Testis (tissue), 3 donors: ENCODE measurements around the gene PNPLA5. TPM values are rescaled to one million over a fixed set of nuclear protein-coding genes. Genes with fewer than 3 reads are reported as not detected.

ENCODE experiments used
- DNase-seq: peaks from one replicate; pipeline ENCODE4 v3.0.0-alpha.2; 2019
- H3K27ac ChIP-seq, 2 donors: fragments of 200-600 bp; sonication (generic); one replicate each; pipeline ENCODE4 v1.5.1; 2019
- H3K27me3 ChIP-seq: fragments of 200-600 bp; sonication (generic); one replicate; pipeline ENCODE4 v1.5.1; 2019
- H3K36me3 ChIP-seq: fragments of 200-600 bp; sonication (generic); one replicate; pipeline ENCODE4 v1.5.1; 2017; ENCODE audit warnings: low read depth; ENCODE audit errors: missing control alignments
- H3K4me1 ChIP-seq: fragments of 200-600 bp; sonication (generic); one replicate; pipeline ENCODE4 v1.5.1; 2019
- H3K4me3 ChIP-seq, 2 donors: fragments of 200-600 bp; sonication (generic); one replicate each; pipeline ENCODE4 v1.5.1; 2017 to 2019
- H3K9me3 ChIP-seq: fragments of 200-600 bp; sonication (generic); one replicate; pipeline ENCODE4 v1.5.1; 2017
- POLR2A ChIP-seq: fragments of 450-650 bp; IDR thresholded peaks from one replicate; pipeline ENCODE4 v1.6.1; 2017; ENCODE audit warnings: antibody characterized with exemption, mild to moderate bottlenecking, moderate library complexity
- WGBS, 2 donors: methylation state at CpG; one replicate each; pipeline ENCODE4 v1.1.5; 2018; 5-methylcytosine and 5-hydroxymethylcytosine counted together
- intact Hi-C: fragments of 100-400 bp; cut with DNase I; formaldehyde crosslinking; loops from one replicate; pipeline ENCODE4 v1.15.1; 2023; ENCODE audit warnings: low total_unique reads
- polyA plus RNA-seq: library from polyadenylated mRNA; stranded (reverse); fragments of 350-450 nt; fragmentation: Illumina TruSeq; extraction: RNeasy Lipid Tissue Mini Kit (QIAGEN cat#74804); gene quantifications from one replicate; pipeline ENCODE4 v1.2.3, GENCODE V29; 2014; ENCODE audit warnings: low read depth, low replicate concordance; ENCODE audit not compliant: insufficient read depth
- total RNA-seq, 2 donors: library from RNA; depleted of rRNA; stranded (reverse); fragments of >200 nt; gene quantifications; one replicate each; pipeline ENCODE4 v1.2.3, GENCODE V29; 2016
- TF ChIP-seq, protein P1 (sequence below), 3 experiments: fragments of 450-650 bp in 2 of 3; fragments of 200-600 bp in 1 of 3; sonication (generic) in 1 of 3; IDR thresholded peaks; one replicate each; pipeline ENCODE4 v1.5.1; 2016 to 2019; ENCODE audit warnings: antibody characterized with exemption in 3 of 3, mild to moderate bottlenecking in 2 of 3, moderate library complexity in 1 of 3

Gene PNPLA5
- total and polyA plus RNA-seq, 3 donors from 2014 or later = not detected

GRCh38 chr22:43852573-43853327, 39.1 kb downstream of the PNPLA5 start:
- TF ChIP-seq, protein P1, sequence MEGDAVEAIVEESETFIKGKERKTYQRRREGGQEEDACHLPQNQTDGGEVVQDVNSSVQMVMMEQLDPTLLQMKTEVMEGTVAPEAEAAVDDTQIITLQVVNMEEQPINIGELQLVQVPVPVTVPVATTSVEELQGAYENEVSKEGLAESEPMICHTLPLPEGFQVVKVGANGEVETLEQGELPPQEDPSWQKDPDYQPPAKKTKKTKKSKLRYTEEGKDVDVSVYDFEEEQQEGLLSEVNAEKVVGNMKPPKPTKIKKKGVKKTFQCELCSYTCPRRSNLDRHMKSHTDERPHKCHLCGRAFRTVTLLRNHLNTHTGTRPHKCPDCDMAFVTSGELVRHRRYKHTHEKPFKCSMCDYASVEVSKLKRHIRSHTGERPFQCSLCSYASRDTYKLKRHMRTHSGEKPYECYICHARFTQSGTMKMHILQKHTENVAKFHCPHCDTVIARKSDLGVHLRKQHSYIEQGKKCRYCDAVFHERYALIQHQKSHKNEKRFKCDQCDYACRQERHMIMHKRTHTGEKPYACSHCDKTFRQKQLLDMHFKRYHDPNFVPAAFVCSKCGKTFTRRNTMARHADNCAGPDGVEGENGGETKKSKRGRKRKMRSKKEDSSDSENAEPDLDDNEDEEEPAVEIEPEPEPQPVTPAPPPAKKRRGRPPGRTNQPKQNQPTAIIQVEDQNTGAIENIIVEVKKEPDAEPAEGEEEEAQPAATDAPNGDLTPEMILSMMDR (IDR thresholded peaks at IDR 0.05) = no peak
- Histone ChIP-seq H3K36me3 (no peaks in the 10 kb centered on the region), H3K27ac (no peak overlapping the region), H3K9me3 (no peaks in the 10 kb centered on the region), H3K27me3 (no peaks in the 10 kb centered on the region), H3K4me3 (no peak overlapping the region), H3K4me1 (no peaks in the 10 kb centered on the region)
- intact Hi-C loops = no loop called here
- 76 to 90% methylated on average over 16 to 19 of the region's 19 CpGs for WGBS, 2 donors
- DNase-seq = no peak

GRCh38 chr22:43851979-43852307, 39.9 kb downstream of the PNPLA5 start:
- intact Hi-C loops = no loop called here
- Histone ChIP-seq H3K4me3 (no peak overlapping the region), H3K4me1 (no peaks in the 10 kb centered on the region), H3K27ac (no peak overlapping the region), H3K27me3 (no peaks in the 10 kb centered on the region), H3K9me3 (no peaks in the 10 kb centered on the region), H3K36me3 (no peaks in the 10 kb centered on the region)
- TF ChIP-seq POLR2A = no peak
- TF ChIP-seq, protein P1 (IDR thresholded peaks at IDR 0.05) = no peak
- DNase-seq = no peak
- WGBS, 2 donors = 51 to 75% methylated on average over 3 of the region's 3 CpGs

DNA sequence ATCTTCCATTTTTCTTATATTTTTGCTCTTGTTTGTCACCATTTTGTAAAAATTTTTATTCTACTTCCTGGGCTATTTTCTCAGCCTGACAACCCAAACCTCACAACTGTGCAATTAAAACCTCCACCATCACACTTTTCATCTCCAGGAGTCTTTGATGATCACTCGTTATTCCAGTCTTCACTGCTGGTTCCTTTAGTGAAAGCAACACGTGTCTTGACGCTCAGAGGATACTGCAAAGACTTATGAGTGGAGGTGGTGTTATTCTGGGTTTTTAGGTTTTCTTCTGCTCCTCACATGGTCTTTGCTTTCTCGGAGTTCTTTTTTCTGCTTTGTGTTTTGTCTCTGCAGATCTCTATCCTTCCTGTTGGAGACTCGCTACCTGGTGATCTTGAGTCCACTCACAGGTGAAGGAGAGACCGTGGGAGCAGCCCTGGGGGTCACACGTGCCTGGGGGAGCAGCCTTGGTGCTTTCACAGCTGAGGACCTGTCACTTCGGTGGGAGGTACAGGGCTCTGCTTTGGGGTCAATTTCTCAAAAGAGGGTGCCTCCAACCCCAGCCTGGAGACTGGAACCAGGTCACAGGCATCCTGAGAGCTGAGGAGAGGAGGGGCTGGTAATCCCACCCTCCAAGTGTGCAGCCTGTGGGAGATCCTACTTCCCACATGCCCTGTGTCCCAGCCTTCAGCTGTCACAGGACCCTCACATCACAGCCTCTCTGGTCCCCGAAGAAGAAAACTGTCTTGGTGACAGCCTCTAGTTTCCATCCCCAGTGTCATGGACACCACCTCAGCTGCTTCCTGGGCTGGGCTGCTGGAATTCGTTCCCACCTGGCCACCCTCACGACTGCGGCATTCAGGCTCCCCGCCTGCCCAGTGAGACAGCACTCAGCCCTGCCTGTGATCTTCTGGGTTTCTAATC, 40.5 kb downstream of the PNPLA5 start:
- no peak overlapping the region for H3K27ac ChIP-seq
- H3K9me3 ChIP-seq = no peaks in the 10 kb centered on the region
- H3K27me3 ChIP-seq = no peaks in the 10 kb centered on the region
- no peak overlapping the region for H3K4me3 ChIP-seq
- no peak for DNase-seq
- TF ChIP-seq, protein P1 (IDR thresholded peaks at IDR 0.05) = no peak
- no peak for TF ChIP-seq POLR2A
- 82 to 86% methylated on average over 10 to 13 of the region's 13 CpGs for WGBS, 2 donors
- no peaks in the 10 kb centered on the region for H3K4me1 ChIP-seq
- no peaks in the 10 kb centered on the region for H3K36me3 ChIP-seq
- intact Hi-C loops = no loop called here

- WGBS, 2 donors = 78 to 87% methylated on average over 12 of the region's 12 CpGs
- Histone ChIP-seq H3K36me3 (no peaks in the 10 kb centered on the region), H3K27ac (no peak overlapping the region), H3K27me3 (no peaks in the 10 kb centered on the region), H3K4me1 (no peaks in the 10 kb centered on the region), H3K9me3 (no peaks in the 10 kb centered on the region), H3K4me3 (no peak overlapping the region)
- intact Hi-C loops = no loop called here
- TF ChIP-seq, protein P1 (IDR thresholded peaks at IDR 0.05) = no peak
- no peak for TF ChIP-seq POLR2A
- no peak for DNase-seq
Measured at GRCh38 chr22:43850529-43850928, 41.3 kb downstream of the PNPLA5 start.
